ENCODE results near the gene AGR3.

The AGR3 gene

DNA sequence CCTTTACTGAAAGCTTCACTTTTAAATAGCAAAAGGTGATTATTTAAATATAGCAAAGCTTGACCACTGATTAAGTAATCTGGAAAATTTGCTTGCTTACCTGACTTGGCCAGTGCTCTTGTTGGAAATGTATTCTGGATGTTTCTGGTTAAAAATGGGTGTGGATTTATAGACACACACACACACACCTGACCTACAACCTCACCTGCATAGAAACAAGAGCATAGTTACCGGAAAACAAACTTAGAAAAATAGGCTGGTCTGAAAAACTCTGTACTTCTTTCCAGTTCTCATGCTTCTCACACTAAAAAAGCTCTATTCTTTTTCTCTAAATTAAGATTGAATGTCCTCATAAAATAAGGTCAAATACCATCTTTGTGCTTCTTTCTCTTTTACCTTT, at the start of gene AGR3:
Gene AGR3 (minus strand): TSS at position 140 of the 400 bp plus-strand sequence. CDS start 3,365 bp downstream, outside the sequence.
- DNase-seq (ENCODE audit: low read depth), result no peak

DNA sequence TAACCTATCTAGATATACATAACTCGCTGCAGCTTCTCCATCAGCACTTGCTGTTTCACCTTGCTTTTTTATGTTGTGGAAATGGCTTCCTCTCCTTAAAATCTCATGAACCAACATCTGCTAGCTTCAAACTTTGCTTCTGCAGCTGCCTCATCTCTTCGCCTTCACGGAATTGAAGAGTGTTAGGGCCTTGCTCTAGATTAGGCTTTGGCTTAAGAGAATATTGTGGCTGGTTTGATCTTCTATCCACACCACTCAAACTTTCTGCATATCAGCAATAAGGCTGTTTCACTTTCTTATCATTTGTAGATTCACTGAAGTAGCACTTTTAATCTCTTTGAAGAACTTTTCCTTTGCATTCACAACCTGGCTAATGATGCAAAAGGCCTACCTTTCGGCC, 49.2 kb upstream of the AGR3 start:
- no peak for DNase-seq (ENCODE audit: low read depth)

DNA sequence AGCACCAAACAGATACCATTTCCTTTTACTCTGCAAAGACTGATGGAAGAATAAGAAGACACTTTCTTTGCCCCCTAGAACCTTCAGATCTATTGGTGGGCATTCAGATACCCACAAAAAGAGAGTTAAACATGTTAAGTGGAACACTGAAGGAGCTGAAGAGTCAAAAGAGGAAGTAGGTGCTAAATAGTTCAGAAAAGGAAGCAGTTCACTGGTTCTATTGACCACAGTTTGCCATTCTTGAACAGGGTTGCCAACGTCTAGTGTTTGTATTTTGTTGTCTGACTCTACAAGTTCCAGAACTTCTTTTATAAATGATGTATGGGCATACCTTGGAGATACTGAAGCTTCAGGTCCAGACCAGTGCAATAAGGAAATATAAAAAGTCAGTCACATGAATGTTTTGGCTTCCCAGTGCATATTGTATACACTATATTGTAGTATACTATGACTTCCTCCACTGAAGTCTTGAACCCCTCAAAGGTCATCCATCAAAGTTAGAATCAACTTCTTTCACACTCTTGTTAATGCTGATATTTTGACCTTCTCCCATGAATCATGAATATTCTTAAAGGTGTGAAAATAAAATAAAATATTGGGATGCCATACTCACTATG, 47.5 kb upstream of the AGR3 start:
- no peak for DNase-seq (ENCODE audit: low read depth)

DNA sequence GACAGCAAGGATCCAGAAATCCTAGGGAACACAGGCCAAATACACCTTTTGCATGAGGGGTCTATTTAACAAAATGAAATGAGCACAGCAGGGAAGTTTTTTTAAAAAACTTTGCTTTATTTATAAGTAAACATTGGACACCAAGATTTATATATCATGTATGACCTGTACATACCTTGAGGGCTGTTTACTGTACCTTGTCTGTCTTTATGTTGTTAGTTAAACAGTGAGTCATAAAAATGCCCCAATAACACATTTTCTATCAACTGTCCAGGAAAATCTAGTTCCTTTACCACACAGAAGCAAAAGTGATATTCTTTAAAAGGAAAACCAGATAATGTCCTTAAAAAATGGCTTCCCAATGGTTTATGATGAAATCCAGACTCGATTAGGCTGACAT, 45.1 kb upstream of the AGR3 start:
- DNase-seq (ENCODE audit: low read depth), result no peak

DNA sequence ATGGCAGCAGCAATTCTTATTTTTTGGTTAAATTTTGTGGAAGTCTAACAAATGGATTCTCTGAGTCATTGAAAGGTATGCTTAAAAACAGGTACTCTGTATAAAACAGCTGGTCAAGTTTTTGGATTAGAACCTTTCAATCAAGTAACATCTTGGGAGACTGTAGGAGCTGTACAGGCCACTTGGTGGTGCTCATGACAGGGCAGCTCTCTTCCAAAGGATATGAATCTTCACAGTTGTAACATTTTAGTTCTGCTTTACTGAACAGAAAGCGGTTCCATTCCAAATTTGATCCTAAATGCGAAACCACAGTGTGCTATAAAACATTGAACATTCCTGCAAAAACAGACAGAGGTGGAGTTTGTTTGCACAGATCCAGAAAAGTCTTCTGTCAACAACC, 44.5 kb upstream of the AGR3 start:
- no peak for DNase-seq (ENCODE audit: low read depth)

DNA sequence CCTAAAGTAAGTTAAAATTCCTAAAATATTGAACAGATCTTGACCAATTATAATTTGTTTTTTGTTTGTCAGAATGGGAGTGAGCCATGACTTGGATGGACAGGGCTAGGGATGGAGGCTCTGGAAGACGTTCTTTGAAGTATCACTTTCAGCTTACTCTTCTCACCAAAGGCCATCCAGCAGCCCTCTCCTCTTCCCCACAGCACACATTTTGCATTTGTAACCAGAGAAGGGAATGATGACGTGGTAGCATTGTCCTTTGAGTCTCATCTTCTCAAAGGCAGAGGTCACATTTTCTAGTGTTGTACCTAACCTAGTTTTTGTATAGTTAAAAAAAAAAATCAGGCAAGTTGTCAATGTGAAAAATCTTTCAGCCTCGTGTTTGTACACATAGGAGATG, 43.8 kb upstream of the AGR3 start:
- DNase-seq (ENCODE audit: low read depth), result no peak

DNA sequence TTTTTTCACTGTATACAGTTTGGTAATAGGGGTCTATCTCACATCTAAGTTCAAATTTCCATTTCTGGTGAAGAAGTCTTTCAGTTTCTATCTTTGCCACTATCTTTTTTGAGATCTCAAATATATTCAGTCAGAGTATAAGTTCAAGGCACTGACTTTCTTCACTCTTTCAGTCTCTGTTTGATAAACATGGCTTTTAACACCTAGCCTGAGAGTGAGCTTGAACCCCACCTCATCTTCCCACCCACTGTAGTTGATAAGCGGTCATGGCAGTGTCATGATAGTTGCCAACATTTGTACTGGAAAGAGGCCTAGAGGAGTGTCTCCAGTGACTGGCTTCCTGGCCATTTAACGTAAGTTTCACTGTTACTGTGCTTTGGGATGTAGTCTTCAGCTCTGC, 41.2 kb upstream of the AGR3 start:
- no peak for DNase-seq (ENCODE audit: low read depth)

DNA sequence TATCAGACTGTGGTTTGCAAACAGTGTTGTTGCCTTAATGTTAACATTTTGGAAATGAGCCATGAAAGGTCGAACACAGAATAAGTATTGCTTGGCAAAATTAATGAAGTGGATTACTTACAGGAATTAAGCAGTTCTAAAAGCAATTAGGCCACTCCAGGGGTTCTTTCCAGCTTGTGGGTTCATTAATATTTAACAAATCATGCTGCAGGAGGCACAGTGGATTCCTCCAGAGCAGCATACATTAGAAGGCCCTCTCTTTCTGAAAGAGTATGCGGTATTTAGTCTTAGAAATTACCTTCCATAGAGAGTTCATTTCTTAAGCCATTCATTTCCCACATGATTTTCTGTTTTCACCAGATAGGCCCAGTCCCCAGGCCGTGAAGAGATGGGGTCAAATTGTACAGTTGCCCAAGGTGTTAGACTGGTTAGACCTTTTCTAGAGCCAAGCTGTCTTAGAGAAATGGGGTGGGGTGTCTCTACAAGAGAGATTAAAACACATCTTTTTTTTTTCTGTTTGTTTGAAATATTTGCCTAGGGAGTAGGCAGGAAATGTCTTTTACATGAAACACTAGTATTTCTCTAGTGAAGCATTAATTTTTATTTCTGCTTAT, 40.0 kb upstream of the AGR3 start:
- no peak for DNase-seq (ENCODE audit: low read depth)

DNA sequence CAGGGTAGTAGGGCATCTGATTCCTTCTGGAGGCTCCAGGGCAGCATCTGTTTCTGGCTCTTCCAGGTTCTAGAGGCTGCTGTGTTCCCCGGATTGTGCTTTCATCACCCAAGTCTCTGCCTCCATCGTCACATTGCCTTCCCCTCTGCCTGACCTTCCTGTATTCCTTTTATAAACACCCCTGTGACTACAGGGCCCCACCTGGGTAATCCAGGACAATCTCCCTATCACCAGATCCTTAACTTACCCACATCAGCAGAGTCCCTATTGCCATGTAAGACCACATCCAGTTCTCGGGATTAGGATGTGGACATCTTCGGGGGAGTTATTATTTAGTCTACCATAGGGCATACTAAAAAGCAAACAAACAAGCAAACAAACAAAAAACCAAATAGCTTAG, 39.4 kb upstream of the AGR3 start:
- no peak for DNase-seq (ENCODE audit: low read depth)

DNA sequence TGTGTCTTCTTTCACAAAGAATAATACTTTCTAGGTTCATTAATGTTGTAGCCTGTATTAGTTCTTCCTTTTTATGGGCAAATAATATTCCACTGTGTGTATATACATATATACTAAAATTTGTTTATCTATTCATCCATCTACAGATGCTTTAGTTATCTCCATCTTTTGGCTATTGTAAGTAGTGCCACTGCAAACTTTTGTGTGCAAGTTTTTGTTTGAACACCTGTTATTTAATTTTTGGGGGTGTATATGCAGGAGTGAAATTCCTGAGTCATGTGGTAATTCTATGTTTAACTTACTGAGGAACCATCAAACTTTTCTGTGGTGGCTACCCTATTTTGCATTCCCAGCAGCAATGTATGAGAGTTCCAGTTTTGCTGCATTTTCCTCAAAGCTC, 37.7 kb upstream of the AGR3 start:
- DNase-seq (ENCODE audit: low read depth), result no peak

DNA sequence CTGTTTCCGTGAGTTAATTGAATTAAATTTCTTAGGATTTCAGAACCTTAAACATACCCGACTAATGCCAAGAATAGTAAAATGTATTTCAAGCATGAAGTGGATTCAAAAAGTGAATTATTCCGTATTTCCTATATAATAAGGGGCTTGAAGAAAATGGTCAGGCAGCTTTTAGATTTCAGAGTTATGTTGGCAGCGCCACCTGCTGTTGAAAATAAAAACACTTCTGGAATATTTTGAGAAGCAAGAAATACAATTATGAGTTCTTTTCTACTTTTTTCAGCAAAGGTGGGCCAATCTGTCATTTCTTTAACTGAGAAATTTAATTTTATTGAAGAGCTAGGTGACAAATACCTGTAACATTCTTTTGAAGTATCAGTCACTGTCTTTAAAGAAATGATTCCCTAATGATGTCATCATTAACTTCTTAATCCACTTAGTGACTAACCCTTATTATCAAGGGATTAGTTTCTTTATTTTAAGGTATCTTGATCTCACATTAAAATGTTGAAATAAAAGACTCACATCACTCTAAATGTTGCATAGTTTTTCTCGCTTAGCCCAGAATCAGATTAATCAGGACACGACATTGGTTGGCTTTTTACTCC, 36.6 kb upstream of the AGR3 start:
- no peak for DNase-seq (ENCODE audit: low read depth)

DNA sequence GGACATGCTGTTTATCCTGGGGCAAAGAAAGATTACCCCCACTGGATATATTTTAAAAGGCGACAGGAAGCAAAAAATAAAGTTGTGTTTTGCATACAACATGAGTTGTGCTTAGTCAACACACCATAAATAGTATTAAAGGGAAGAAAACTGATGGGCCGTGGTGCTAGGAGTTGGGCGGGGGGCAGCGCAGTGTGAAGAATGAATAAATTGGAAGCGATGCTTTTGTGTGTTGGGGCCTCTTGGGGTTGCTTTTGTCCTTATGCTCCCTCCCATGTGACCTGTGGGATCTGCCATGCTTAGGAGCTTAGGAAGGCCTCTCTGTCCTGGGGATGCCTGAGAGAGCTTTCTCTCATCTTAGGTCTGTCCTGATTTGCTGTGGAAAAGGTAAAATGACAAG, 35.0 kb upstream of the AGR3 start:
- no peak for DNase-seq (ENCODE audit: low read depth)

DNA sequence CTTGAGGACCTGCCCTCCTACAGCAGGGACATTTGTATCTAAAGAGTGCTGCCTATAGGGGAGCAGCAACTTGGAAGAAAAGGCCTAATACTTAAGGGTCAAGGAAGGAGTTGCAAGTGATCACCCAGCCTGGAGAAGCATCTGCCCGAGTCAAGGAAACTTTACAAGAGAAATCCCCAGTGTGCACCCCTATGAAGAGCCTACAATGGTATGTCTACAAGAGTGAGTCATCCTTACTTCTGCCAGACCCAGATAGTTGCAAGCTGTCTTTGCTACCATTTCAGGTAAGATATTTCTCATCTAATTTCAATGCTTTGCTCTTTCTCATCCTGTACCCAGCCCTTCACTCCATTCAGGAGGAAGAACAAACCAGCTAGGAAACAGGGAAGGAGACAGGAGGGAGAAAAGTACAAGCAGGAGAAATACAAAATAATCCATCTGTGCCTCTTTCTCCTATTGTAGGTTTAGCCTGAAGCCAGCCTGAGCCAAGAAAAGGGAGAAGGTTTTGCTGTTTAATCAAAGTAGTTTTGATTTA, 34.4 kb upstream of the AGR3 start:
- DNase-seq (ENCODE audit: low read depth), result no peak

DNA sequence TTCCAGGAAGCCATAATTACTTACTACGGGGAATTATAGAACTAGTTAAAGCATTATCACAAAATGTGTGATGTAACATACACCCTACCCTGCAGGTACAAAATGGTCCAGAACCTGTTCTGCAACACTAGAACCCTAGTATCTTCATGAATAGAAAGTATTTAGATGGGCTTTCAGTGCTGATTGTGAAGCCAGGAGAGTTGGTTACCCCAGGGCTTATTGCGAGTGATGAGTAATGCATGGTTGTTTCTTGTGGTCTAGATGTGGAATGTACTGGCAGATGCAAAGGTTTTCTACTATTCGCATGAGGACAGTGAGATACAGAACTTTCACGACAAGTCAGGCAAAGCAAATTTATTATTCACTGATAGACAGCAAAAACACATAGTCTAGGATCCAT, 33.6 kb upstream of the AGR3 start:
- no peak for DNase-seq (ENCODE audit: low read depth)

DNA sequence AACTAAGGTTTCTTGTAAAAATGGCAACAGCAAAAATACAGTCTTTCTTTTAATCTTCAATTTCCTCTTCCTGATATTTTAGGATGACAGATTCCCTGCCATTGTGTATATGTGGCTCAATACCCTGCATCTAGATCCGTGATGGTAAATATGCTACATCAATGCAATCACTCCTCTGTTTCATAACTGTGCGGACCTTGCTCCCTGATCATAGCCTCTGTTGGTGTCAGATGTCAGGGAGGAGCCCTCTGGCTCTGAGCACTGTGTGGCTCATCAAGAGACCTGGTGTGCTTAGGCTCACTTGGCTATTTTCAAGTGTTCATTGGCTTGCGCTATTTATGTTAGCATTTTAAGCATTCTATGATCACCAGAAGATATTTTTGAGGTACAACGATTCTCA, 33.0 kb upstream of the AGR3 start:
- DNase-seq (ENCODE audit: low read depth), result no peak

DNA sequence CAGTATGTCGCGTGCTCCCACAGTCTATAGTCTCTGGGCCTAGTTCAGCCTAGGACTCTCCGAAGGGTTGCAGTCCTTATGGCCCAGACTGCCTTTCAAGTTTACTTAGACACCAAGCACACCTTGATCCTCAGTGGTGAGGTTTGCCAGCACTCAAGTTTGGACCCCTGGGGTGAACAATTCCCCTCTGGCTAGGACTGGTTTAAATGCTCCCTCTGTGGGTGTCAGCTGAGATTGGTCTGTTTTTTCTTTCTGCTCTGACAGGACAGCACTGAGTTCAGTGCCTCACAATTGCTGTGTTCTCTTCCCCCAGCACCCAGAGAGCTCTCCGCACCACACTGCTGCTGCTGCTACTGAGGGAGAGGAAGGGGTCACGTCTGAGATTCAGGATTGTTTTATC, 31.9 kb upstream of the AGR3 start:
- DNase-seq (ENCODE audit: low read depth), result no peak

DNA sequence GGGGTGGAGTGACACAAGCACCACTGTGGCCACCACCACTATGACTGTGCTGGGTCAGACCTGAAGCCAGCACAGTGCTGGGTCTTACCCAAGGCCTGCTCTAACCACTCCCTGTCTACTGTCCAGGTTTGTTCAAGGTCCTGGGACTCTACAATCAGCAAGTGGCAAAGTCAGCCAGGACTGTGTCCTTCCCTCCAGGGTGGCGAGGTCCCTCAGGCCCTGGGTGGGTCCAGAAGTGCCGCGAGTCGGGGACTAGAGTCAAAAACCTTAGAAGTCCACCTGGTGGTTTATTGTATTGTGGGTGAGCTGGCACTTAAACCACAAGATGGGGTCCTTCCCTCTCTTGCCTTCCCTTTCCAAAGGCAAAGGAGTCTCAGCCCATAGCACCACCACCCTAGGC, 30.8 kb upstream of the AGR3 start:
- DNase-seq (ENCODE audit: low read depth), result no peak

DNA sequence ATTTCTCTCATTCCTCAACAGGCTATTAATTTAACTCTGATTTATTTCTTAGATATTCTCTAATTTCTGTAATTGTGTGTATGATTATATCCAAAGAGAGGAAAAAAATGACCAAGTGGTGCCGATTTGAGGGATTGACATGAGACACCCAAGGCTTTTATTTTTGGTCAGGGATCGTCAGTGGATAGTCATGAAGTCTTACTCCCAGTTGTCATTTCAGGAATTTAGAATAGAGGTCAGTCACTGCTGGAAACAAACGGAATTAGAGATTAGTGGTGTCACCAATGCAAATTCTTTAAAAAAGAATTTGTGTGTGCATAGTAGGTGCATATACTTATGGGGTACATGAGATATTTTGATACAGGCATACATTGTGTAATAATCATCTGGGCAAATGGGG, 26.8 kb upstream of the AGR3 start:
- no peak for DNase-seq (ENCODE audit: low read depth)

DNA sequence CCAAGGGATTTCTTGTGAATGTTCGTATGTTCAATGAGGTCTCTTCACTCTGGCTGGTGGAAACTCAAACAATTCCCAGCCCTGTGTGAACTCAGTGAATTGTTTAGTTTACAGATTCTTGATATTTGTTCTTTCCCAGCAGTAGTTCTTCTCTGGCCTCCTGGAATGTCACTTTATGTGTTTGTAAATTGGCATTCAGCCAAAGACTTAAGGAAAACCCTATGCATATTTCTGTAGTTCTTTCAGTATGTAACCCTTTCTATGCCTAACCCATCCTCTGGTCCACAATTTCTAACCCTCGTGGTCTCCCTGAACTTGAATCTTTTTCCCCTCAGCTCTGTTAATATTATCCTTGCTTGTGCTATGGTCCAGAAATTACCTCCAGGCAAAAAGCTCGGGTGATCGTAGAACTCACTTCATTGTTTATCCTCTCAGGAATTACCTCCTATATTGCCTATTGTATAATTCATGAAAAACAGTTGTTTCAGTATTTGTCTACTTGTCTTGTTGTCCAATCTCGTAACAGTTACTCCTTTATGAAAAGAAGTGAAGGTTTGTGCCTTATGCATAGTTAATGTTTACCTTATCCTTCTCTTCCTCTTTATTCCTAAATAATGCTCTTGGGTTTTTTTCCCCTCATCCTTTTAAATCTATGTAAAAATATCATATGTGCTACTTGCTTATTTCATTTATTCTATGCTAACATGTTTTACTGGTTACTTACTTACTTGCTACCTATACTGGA, 23.7 kb upstream of the AGR3 start:
- DNase-seq (ENCODE audit: low read depth), result no peak

DNA sequence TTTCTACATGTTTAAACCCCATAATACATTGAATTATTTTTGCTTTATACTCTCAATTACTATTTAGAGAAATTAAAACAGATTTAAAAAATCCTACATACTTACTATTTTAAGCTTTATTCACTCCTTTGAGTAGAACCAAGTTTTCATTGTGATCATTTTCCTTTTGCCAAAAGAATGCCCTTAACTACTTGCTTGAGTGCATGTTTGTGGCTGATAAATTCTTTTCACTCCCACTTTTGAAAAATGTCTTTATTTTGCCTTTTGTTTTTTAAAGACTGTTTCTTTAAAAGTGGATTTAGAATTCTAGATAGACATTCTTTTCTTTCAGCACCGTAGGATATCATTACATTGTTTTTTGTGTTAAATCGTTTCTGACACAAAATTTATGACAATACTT, 22.3 kb upstream of the AGR3 start:
- no peak for DNase-seq (ENCODE audit: low read depth)

DNA sequence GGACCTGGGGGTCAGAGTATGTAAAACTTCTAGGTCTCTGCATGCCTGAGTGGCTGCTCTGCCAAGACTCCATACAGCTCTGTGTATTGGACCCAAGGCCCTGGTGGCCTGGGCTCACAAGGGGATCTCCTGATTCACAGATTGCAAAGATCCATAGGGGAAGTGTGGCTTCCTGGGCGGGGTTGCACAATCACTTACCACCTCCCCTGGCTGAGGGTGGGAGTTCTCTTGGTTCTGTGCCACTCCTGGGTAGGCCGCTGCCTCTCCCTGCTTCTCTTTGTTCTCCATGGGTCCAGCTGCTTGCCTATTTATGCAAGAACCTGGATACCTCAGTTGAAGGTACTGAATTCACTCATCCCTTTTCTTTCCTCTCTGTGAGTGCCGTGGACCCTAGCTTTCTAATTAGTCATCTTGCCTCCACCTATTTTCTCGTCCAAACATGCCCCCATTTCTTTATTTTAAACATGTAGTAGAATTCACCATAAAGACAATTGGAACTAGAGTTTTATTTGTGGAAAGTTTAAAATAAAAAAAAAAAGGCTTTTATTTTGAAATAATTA, 18.5 kb upstream of the AGR3 start:
- DNase-seq (ENCODE audit: low read depth), result no peak

DNA sequence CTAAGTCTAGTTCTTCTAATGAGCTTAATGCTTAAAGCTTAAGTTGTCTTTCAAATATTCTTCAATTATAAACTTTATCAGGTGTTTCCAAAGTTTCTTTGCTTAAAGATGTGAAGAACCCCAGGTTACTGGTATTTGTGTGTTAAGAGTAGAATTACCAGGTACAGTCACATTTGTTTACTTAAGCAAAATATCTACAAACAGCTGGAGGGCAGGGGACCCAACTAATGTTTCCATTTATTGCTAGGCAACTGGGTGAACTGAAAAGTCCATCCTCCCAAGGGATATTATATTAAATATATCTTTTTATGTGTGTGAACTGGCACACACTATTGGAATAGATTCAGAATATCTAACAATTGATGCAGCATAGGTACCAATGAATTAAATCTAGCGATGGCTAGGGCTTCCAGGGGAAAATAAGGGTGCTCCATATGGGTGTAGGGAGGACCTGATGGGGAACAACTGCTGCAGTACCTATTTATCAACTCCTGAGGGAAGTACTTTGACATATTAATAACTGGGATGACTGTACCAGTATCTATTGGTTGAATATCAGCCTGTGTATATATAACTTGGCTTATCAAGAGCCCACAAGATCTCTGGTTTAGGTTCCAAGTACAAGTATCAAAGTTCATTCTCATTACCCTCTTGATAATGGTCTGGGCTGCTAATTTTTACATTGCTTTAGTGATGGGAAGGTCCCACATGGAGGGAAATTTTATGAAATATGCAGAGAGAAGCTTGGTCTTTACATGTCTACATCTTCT, 10.3 kb upstream of the AGR3 start:
- DNase-seq (ENCODE audit: low read depth), result no peak
